UCSD-AML1 (cell line): Measurements from ENCODE around the gene THRB.
A peak's percentile ranks its signal among the peaks of the same experiment; 100 is the strongest.

Experiments
- DNase-seq: peaks from one replicate; lab custom pipeline; 2025; ENCODE audit not compliant: unreplicated experiment; lab: John Stamatoyannopoulos, UW

The THRB gene

GRCh38 chr3:24237971-24238706 lies 256.5 kb downstream of the THRB start:
- peak; percentile 22 for DNase-seq

- no peak for DNase-seq
These were observed 259.5 kb downstream of the THRB start for GRCh38 chr3:24235121-24235520.

GRCh38 chr3:24232784-24233183 lies 261.9 kb downstream of the THRB start:
- no peak for DNase-seq

- DNase-seq = no peak
These were observed 265.0 kb downstream of the THRB start for GRCh38 chr3:24229468-24230221.

GRCh38 chr3:24227635-24228034 lies 267.0 kb downstream of the THRB start:
- DNase-seq = no peak

GRCh38 chr3:24226397-24226796 lies 268.3 kb downstream of the THRB start:
- no peak for DNase-seq

GRCh38 chr3:24225385-24225950 lies 269.2 kb downstream of the THRB start:
- no peak for DNase-seq

- DNase-seq = no peak
These were observed 269.8 kb downstream of the THRB start for GRCh38 chr3:24224666-24225384.

GRCh38 chr3:24222165-24222805 lies 272.4 kb downstream of the THRB start:
- no peak for DNase-seq

- no peak for DNase-seq
These were observed 273.6 kb downstream of the THRB start for GRCh38 chr3:24220859-24221657.

GRCh38 chr3:24215502-24215901 lies 279.1 kb downstream of the THRB start:
- no peak for DNase-seq

- DNase-seq = no peak
These were observed 283.3 kb downstream of the THRB start for GRCh38 chr3:24211381-24211780.

GRCh38 chr3:24202071-24202470 lies 292.6 kb downstream of the THRB start:
- no peak for DNase-seq

GRCh38 chr3:24201301-24201700 lies 293.3 kb downstream of the THRB start:
- DNase-seq = no peak

GRCh38 chr3:24199775-24200247 lies 294.8 kb downstream of the THRB start:
- no peak for DNase-seq

GRCh38 chr3:24199300-24199699 lies 295.4 kb downstream of the THRB start:
- DNase-seq = no peak

GRCh38 chr3:24198728-24199127 lies 295.9 kb downstream of the THRB start:
- DNase-seq = no peak

- no peak for DNase-seq
These were observed 296.8 kb downstream of the THRB start for GRCh38 chr3:24197809-24198208.

GRCh38 chr3:24196526-24196925 lies 298.1 kb downstream of the THRB start:
- DNase-seq = no peak
